GM21529 (cell line): ENCODE measurements around the gene CELF4.

Experiments used
- ATAC-seq: cut with Tn5 transposase; IDR thresholded peaks from one replicate; pipeline ENCODE4 v1.9.1; 2021; ENCODE audit not compliant: unreplicated experiment

Gene CELF4

DNA sequence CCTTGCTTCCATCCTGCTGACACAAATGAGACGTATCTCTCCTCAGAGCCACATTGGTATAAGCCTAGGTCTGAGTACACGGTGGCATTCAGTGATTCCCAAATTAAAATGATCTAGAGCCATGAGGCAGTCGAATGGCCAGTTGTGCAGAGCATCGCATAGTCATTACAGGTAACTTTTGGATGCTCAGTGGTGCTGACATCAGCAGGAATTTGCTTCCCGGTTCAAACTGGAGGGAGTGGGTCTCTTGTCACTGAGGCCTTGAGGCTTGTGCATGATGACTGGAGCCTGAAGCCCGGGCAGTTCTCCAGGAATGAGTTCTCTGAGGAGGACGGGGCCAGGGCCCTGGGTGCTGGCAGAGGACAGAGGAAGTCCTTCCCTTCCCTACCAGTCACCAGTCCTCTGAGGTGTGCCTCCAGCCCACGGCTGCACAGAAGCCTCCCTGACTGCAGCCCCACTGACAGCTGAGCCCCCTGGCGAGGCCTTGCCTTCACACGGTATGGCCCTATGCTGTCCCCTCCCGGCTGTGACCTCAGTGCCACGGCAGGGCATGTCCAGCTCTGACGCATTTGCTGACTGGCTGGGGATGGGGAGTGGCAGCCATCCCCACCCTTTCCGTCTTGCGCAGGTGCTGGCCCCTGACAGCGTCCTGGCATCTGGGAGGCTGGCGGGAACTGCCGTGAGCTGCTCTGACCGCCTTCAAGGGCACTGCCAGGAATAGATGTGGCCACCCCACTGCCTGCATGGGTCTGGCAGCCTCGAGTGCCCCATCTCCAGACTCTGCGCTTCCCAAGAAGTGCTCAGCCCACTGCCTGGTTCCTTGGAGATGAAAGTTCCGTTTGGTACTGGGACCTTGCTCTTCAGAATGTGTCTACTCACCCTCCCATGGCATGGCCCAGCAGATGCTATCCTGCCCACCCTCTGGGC, 117.4 kb downstream of the CELF4 start:
- ATAC-seq: no peak

DNA sequence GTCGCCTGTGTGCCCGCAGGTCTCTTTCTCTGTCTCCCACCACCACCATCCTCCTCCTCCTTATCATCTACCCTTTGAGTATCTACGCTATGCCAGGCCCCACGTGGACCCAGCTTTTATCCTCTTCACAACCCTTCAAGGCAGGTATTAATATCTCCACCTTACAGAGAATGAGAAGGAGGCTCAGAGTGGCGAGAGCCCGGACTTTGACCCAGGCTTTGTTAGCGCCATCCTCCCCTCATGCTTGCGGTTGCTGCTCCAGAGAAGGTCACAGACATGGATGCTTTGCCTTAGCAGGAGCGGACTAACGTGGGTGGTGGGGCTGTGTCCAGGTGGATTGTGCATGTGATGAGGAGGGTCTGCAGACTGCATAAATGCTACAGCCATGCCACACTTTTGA, 119.8 kb downstream of the CELF4 start:
- no peak for ATAC-seq

DNA sequence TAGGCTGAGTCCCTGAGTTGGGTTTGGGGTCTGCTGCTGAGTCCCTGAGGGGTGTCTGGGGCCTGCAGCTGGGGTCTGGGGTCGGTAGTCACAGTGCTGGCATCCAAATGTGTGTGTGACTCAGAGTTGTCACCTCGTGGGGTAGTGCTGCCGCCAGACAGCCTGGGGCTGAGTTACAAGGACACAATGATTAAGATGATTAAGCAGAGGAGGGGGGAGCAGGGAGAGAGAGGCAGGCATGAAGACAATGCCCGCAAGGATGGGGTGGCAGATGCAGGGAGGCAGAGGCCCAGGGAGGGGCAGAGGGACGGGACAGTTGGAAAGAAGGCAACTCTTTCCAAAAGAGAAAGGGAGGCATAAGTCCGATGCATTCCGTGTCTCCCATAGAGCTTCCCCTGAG, 120.2 kb downstream of the CELF4 start:
- no peak for ATAC-seq

DNA sequence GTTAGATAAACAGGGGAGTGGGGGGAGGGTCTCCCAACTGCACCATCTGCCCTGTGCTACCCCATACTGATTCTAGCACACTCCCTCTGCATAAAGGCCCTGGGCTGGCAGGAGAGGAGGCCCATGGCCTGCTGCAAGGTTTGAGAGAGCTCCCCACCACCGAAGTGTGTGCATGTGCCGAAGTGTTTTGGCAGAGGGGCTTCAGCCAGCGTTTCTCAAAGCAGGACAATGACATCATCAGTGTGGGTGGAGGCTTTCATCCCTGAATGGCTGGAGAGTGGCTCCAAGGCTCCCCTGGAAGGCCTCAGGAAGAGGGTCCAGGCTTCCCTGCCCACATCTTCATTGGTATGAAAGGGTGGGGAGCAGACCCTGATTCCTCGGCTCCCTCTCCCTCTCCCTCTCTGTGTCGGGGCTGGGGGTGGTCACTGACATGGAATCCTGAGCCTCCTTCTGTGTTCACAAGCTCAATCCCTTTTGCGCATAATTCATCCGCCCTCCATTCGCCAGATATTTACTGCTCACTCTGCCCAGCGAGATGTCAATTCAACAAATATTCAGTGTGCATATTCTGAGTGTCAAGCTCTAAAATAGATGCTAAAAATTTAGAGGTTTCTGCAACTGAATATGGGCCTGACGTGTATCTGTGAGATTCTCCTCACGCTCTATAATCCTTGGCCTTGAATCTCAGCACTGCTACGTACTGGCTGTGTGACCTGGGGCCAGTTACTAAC, 122.1 kb downstream of the CELF4 start:
- ATAC-seq: no peak

DNA sequence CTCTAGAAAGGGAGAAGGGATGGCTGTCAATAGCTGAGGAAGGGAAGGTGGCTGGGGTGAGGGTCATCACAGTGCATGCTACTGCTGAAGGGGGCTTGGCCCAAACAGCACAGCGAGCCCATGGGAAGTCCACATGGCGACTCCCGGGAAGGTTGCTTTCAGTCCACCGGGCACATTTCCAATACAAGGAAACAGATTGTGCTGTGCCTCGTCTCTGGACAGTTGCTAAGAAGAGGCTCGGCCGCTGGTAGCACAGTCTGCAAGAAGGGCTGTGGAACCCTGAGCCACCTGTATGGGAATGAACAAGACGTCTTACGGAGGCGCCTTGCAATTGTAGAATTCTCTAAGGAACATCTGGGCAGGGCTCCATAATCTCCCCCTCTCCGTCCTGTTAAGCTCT, 123.1 kb downstream of the CELF4 start:
- no peak for ATAC-seq

DNA sequence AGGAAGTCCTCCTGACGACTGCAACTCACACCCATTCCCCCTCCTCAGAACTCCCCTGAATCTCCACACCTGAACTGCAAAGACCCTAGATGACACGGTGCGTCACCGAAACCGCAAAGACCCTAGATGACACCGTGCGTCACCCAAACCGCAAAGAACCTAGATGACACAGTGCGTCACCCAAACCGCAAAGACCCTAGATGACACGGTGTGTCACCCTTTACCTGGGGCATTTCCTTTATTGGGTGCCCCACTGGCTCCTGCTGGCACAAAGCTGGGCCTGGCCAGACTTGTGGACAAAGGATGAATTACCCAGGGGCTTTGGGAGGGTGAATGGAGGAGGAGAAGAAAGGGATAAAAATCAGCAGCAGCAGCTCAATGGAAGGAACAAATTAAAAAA, 123.8 kb downstream of the CELF4 start:
- ATAC-seq: no peak

DNA sequence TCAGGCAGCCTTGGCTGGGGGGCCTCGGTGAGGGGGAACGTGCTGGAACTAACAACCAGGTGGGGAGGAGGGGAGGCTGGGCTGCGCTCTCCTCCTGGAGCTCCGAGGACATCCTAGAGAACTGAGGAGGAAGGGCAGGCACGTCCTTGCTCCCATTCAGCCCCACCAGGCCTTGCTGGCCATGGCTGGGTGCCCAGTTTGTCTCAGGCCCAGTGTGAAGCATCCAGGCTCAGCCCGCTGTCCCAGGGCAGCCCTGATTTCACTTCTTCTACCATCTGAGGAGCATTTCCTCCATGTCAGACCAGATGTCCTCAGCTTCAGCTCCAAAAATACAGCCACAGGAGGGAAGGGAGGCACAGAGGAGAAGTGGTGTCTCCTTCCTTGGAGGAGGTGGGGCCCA, 125.4 kb downstream of the CELF4 start:
- no peak for ATAC-seq

DNA sequence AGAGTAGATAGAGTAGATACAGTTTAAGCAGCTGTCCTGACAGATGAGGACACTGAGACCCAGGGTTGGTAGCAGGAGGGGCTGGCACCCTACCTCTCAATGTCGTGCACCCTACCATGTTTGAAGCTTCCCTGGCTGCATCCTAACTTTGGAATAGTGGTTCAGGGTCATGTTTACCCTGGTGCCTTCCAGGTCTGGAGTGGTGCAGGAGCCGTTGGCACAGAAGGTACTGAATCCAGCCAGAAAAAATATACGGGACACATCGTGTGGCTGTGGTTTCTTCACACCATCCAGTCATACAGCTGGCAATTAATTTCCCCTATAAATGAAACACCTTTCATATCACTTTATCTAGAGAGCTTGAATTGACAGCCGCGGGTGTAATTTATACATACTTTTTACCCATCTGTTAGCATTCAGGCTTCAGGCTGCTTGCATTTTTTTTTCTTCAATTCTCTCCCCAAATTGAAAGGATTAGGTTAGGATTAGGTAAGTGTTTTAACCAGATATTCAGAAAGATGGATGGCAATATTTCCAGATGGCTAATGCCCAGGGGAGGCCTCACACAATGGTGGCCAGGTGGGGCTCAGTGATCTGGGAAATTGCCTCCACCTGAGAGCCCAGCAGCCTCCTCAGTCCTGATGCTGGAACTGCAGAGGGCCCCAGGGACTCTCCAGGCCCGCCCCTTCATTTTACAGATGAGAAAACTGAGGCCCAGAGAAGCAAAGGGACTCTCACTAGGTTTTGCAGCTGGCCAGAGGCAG, 127.0 kb downstream of the CELF4 start:
- no peak for ATAC-seq

DNA sequence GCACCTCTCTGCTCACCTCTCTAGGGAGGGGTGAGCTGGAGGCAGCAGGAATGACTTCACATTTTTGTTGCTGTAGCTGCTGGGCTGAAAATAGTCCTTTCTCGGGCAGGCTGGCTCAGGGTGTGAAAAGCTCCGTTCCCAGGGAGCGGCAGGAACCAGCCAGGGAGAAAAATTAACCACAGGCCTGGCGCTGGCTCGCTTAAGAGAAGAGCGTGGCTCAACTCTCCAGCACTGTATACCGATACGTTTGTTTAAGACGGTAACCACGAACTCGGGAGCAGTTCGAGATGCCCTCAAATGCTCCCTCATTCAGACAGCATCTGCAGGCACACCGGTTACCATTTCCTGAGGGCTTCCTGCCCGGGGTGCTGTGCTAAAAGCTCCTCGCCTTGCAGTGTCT, 129.6 kb downstream of the CELF4 start:
- no peak for ATAC-seq

DNA sequence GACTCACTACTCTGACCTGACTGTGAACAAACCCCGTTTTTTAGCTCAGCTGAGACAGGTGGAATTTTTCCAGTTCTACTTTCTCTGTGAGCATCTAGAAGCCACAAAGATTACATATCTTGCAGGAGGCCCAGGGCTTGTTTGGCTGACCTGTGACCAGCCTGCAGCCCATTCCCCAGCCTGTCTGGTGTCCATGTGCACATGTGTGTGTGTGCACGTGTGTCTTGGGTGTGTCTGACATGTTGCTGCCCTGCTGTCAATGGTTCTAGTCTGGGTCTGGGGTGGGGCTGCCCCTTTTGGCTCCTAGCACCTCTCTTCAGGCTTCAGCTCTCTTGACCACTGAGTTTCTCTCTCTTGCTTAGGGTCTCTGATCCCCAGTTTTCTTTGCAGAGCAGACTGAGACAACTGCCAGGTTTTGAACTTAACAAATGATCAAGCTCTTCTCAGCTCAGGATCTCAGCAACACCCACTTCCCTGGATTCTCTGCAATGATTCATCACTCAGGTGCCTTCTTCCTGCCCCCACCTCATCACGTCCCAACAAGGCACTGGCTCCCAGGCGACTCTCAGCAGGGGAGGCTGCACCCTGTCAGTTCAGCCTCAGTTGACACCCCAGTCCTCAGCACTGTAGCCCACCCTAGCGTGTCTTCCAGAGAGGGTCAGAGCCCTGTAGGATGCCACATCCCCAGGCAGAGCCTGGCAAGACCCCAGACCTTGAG, 130.3 kb downstream of the CELF4 start:
- ATAC-seq: no peak

DNA sequence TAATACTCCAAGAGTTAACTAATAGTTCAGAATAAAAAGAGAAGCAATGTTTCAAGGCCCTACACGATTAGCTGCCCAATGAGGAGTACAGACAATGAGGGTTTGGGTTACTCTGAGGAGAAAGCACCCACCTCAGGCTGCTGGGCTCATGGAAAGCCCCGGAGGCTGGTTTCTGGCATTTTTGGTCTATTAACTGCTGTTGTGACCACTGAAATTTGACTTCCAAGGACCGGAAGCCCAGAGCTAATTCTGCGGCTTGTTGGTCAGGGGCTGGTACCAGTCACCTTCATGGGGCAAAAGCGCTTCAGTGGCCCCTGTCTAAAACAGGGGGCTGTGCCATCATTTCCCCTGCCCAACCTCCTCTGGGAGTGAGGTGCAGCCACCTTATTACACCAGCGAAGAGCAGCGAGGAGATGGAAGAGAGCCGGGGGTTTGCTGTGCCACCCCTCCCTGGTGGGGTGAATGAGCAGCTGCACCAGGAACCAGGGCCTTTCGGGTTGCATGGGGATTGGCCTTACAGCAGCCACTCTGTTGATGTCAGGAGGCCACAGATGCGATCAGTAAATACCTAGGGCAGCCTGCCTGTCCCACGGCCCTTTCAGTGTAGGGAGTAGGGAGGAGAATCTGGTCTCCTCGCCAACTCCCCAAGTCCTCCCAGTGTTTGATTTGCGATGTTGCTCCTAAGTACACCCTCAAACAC, 131.3 kb downstream of the CELF4 start:
- ATAC-seq: no peak

DNA sequence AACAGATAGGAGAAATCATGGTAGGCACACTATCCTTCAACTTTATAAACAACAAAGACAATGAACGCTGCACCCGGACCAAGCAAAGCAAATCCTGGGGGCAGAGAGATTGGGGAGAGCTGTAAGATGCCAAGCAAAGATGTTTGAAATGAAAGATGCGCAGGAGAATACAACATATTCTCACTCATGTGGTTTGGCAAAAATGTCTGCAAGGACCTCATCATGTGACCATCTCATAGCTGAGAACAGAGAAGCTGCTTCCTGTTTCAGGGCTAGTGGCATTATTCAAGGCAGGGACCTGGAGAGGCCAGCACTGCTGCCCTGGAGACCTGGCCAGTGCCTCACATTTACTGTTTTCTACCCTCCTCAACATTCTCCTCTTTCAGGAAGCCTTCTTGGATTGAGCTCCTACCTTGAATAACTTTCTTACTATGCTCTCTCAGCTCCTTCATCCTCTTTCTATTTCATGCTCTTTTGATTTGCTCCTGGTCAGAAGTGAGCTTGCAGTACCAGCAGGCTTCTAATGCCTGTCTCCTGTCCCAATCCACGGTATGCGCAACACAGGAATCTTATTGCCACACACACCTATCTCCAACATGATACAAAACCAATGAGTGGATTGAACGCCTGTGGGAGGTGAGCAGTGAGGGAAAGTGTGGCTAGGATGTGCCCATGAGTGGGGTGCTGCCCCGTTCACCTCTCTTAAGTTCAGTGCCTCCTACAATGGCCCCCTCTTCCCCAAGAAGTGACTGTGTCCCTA, 133.0 kb downstream of the CELF4 start:
- ATAC-seq: no peak

DNA sequence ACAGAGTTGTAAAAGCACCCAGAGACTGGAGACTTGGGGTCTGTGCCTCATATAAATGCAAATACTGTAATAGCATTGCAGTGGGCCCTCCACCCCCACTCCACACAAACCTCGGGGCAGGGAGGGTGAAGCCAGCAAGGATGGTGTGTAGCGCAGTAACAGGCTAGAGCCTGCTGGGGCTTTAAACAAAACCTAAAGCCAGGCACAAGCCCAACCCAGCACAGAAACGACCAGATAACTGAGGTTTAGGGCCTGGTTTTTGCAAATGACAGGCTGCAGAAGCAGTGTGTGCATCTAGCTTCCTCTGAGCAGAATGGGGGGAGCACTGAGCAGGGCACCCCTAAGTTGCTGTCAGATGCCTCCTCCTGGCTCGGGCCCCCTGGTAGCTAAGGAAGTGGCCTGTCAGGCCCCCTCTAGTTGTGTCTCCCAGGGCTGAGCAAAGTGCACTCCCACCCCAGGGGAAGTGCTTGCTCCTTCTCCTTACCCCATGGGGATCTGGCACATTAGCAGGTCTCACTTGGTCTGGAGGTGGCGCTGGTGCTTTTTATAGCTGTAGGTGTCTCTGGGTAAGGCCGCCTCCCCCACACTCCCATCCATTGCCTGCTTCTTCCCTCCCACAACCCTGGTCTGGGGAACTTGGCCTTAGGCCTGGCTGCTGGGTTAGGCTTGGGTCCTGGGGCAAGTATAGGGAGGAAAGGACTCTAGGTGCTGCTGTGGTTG, 135.1 kb downstream of the CELF4 start:
- no peak for ATAC-seq

DNA sequence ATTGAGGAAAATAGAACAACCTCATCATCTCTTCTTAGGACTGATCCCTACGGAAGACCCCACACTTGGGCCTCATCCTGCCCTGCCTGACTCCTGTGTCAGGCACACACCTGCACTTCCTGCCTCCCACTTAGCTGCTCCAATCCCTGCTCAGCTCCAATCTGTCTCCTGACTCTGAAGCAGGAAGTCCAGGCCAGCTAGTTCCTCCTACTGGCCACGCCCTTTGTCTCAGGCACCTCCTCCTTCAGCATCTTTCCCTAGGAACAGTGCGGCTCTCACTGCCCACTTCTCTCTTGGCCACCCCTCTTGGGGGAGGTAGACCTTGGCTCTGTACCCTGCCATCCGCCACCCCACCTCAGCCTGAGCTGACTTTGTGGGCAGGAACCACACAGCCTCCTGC, 135.8 kb downstream of the CELF4 start:
- ATAC-seq: no peak

DNA sequence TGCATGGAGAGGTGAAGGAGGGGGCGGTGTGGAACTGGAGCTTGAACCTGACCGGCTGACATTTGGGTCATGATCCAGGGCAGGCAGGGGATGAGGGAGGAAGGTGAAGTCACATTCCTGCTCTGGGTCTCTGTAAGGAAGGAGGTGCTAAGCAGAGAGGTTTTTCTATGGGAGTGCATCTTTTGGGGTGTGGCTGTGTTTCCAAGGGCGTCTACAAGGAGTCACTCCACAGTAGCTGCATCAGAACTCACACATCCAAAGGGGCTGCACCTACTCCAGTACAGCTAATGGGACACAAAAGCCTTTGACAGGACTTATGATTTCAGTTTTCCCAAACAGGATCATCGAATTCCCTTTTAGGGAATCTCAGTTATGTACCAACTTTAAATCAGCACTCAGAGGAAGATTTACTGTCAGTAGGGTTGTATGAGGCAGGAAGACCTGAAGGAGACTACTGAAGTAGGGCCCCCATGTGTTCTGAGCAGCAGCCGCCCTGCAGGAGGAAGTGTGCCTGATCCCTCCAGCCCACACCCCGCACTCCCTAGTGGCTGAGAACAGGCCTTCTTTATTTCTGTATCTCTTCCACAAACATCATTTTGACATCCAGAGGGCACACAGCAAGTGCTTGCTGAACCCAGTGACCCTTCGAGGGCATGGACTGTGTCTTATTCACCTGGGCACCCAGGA, 137.2 kb downstream of the CELF4 start:
- ATAC-seq: no peak

DNA sequence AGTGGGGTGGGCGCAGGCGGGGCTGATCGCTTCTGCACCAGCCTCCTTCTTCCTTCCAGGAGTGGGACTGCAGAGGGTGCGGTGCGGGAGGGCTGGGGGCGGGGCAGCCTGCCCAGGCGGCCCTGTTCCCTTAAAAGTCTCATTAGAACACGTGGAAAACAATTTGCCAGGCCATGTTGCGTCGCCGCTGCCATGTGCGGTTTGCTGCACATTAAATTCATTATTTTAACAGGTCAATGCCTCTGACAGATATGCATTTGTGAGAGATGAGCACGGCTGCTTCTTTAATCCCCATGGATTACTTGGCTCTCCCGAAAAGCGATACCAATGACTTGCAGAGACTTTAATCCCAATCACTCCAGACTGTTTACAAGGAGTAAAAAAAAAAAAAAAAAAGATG, 139.0 kb downstream of the CELF4 start:
- no peak for ATAC-seq

DNA sequence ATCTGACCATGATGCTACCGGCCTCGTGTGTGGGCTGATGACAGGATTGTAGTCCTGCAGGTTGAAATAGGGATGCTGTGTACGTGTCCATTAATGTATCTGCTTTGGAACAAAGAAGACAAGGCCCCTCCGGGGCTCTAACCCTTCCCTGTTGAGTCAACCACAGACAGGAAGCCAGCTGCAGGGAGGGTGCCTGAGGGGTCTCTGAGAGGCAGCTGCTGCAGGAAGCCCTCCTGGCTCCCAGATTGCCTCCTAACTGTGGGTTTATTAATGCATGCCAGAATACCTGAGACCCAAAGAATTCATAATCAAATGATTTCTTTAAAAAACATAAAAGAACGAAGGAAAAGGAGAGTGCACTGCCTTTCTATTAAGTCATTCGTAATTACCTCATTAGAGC, 140.4 kb downstream of the CELF4 start:
- no peak for ATAC-seq

DNA sequence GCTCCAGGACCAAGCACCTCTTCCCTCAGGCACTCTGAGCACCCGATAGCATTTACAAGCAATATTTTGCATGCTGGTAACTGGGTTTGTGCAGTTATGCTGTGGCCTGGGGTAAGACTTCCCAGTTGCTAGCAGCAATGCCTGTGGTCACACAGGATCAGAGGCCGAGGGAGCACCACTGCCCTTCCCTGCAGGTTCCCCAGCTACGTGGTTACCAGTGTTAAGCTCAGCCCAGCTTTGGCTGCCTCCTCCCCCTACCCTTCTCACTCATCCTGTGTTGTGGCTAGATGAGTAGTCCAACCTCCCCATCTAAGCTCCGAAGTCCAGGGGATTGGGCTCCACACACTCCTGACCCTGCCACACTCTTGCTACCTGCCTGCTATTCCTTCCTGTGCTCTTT, 141.1 kb downstream of the CELF4 start:
- no peak for ATAC-seq
